Activated T-helper 1 cell treated with anti-CD3 and anti-CD28 coated beads, Interleukin-2, amount 50 U/mL, for 16 hours (primary cell): ENCODE measurements around the gene STARD13.

Source experiments
- DNase-seq, 2 donors: peaks; one replicate each; pipeline ENCODE4 v3.0.0-alpha.2; 2020; ENCODE audit warnings: low read depth in 1 of 2, low spot score in 1 of 2

Gene STARD13

GRCh38 chr13:33153421-33154404 lies 131.8 kb downstream of the STARD13 start:
- DNase-seq = no peak

DNA sequence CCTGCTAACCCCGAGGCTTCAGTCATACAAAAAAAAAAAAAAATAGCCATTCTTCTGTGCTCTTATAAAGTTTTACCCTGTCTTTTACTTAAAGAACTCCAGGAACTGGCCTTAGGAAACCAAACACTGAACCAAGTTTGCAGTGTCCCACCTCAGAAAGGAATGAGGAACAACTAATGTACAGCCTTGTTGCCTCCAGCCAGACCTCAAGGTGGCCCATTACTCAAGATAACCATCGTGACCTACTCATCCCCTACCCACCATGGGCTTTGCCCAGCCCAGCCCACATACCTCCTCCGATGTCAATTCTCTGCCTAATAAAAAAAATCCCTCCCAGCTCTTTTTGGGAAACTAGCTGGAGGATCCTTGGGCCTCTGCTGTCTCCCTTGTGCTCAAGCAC lies 133.2 kb downstream of the STARD13 start:
- no peak for DNase-seq

DNA sequence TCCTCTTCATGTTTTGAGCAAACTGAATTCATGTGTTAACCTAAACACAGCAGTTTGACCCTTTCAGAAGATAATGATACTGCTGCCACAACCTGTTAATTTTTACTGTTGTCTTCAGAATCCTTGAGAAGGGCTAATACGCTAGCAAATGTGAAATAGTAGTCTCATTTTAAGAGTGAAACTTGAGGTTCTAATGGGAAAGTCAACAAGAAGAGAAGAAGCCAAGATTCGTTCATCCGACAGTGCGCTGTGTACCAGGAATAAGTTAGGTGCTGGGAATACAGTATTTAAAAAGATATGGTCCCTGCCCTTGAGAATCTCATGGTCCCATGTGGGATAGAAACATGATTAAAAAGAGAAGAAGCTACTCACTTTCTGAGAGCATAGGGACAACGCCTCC lies 134.9 kb downstream of the STARD13 start:
- no peak for DNase-seq

GRCh38 chr13:33150126-33150525 lies 135.4 kb downstream of the STARD13 start:
- DNase-seq = no peak

DNA sequence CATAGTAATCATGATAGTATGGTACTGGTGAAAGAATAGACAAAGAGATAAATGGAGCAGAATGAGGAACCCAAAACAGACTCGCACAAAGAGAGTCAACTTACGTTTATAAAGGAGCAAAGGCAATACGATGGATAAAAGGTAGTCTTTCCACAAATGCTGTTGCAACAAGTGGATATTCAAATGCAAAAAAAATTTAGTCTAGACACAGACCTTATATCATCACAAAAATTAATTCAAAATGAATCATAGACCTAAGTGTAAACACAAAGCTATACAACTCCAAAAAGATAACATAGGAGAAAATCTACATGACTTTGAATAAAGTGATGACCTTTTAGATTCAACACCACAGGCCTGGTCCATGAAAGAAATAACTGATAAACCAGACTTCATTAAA lies 137.7 kb downstream of the STARD13 start:
- no peak for DNase-seq

DNA sequence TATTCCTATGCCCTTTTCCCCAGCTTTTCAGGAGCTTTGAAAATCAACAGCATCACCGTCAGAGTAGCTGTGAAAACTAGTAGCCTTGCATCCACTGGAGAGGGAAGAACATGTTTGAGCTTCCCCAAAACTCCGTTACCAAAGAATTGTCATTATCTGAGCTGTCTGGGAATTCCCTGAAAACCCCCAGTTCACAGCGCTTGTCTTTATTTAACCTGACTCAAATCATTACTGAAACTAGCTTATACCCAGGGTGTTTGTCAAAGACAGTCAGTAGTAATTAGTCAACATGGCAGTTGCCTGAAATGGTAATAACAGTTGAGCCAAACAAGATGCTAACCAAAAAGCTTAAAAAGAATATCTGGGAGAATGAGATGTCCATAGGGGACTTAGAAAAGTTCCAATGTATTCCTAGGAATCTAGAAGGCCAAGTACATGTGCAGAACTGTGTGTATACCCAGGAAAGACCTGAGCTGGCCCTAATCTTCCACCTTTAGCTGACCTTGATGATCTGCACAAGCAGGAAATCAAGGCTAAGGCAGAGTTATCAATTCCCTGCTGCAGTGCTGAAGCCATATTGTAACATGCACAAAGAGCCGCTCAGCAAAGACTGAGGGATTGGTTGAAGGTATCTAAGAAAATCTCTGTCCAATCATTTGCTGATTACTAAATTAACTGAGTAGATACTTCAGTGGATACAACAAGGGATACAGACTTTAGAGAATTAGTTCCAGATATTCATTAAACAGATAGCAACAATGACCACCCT lies 138.5 kb downstream of the STARD13 start:
- DNase-seq = no peak

DNA sequence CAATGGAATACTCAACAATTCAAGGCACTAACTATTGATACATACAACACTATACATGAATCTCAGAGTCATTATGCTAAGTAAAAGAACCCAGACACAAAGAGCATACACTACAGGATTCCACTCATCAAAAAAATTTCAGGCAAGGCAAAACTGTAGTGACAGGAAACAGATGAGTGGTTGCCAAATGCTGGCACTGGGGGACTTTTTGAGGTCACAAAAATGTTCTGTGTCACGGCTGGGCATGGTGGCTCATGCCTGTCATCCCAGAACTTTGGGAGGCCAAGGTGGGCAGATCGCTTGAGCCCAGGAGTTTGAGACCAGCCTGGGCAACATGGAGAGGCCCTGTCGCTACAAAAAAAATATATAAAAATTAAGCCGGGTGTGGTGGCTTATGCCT lies 139.9 kb downstream of the STARD13 start:
- DNase-seq = no peak

DNA sequence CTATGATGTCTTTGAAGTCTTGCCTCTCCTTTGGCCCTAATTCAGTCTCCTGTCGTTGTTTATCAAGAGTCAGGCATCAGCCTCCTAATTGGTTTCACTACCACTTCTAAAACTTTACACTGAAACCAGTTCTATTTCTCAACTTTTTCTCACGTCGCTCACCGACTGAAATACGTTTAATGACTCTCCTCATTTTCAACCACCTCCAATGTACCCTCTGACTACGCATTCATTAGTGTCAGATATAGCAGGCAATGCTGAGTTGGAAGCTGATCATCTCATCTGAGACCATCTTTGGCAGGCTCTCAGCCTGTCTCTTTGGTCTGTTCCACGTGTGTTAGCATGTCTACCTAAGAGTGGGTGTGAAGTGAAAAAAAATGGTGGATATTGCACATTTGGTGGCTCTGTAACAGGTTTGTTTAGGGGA lies 141.2 kb downstream of the STARD13 start:
- no peak for DNase-seq

DNA sequence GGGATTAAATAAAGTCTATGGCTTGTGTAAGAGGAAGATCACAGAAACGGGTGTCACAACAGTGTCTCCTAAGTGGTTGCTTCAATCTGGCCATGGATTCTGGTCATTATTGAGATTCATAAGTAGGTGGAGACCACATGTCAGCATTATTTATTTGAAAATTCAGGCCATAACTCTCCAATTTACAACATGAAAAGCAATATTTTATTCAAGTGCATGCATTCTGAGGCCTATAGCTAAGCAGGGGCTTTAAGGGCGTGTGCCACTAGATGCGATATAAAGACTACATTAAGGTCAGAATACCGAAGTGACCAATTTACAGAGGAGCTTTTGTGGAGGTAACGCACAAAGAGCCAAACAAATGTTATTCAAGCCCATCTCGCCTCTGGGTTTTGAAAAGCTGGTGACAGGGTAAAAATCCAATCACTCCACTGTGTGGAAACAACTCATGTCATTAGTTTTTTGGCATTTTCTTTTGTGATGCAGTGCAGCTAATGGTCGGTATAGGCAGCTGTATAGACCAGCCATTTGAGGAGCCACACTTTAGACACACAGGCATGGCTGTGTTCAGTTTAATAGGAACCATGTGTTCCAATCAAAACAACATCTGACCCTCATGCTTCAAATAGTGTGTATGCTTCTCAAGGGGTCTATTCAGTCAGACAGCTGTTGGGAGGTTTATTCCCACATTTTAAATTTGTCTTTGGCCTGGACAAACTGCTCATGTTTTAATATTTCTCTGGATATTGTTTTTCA lies 145.6 kb downstream of the STARD13 start:
- DNase-seq = no peak

DNA sequence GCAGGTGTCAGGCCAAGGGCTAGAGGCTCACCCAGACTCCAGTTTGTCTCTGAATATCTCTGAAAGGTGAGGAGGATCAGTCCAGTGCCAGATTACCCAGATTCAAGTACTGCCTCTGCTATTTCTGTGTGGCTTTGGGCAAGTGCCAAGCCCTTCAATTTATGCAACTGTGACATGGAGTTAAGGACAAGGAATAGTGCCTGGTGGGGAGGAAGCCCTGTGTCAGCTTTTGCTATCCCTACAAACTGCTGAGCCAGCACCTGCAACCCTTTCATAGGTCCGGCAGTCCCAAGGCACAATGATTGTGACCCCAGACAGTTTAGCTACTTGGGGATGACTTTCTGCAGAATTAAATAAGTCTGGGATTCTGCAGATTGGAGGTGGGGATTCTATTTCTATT lies 146.4 kb downstream of the STARD13 start:
- DNase-seq = no peak

DNA sequence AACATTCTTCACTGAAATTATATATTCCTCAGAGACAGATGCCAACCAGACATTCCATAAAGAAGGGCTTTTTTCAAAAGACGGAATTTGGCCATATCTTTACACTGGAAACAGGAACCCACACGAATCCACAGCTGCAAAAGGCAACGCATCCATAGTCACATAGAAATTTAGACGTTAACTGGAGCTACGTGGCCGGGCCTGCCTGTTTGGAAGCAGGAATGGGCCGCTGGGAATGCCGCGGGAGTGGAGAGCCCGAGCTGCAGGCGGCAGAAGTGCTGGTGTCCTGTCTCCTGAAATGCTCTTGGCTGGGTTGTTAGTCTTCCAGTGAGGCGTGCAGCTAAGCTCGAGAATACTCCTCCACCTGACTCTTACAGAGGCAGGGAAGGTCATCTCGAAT lies 147.1 kb downstream of the STARD13 start:
- no peak for DNase-seq

DNA sequence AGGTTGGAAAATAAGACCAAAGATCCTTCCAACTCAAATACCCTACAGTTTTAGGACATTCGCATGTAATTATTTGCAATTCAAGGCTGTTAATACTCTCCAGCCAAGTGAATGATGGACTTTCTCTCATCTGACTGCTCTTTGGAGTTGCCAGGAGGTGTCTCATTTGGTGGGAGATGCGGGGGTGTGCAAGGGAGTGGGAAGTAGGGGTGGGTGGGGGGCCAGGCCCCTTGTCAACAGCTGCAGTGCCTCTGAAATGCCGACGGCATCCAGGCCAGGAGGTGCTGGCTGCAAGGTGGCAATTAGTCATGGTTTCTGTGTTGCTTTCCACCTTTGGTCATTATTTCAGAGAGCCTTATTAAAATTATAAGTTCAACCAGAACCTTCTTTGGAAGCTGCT lies 147.8 kb downstream of the STARD13 start:
- DNase-seq = no peak

GRCh38 chr13:33135097-33135496 lies 150.5 kb downstream of the STARD13 start:
- no peak for DNase-seq

- DNase-seq = no peak
Measured at GRCh38 chr13:33134213-33134612, 151.3 kb downstream of the STARD13 start.

DNA sequence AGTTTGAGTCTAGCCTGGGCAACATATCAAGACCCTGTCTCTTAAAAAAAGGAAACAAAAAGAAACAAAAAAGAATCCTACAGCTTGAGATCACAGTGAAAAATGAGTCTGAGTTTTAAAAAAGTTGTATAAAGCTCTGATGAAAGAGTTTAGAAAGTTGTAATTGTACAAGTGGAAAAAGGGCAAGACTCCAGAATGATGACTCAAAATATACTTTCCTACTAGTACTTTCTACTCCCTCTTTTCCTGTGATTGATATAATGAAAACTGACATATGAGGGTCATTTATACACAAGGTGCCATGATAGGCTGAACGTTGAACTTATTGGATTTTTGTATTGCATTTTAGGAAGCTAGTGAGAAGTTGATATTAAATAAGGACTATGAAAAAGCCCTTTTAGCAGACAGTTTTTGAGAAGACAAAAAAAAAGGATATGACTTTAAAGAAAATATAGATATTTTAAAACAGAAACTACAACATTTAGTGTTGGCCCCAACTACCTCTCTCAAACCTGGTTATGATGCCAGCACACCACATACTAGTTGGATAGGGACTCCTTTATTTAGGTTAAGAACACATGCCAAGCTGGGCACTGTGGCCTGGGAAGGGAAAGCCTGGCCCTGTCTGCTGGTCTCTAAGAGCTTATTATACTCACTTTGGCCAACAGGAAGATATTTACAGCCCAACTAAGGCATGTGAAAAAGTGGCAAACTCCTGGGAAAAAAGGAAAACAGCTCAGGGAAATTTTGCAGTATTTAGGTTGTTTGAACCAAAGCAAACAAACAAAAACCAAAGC lies 152.7 kb downstream of the STARD13 start:
- DNase-seq = no peak

DNA sequence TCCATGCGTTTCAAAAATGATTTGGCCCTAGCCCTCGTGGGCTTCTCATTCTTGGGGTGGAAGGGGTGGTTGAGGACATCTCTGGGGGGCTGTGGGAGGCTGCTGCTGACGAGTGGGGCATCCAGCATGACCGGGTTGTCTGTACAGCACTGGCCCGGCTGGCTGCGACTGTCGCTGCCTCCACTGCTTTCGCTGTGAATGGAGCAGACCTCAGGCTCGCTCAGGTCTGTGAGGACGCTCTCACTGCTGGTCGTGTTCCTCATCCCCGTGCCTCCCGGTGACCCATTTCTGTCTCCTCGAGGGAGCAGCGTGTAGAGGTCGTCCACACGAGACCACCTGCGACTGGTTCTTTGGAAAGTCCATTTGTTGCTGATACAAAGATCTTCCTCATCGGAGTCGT lies 155.7 kb downstream of the STARD13 start:
- DNase-seq = no peak

GRCh38 chr13:33129094-33129832 lies 156.3 kb downstream of the STARD13 start:
- no peak for DNase-seq

DNA sequence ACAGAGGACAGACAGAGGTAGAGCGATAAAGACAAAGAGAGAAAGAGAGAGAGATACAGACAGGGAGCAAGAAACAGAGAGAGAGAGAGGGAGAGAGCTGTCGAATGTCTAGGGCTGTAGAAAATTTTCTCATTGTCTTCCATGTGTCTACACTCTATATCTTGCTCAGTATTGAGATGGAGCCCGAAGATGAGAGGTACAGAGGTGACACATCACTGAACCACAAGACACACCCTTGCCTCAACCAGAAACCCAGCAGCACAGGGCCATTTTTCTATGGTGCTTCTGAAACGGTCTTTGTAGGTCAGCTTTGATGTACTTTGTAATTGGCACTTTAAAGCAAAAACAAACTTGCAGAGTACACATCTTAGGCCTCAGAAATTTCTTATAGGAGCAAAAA lies 157.4 kb downstream of the STARD13 start:
- DNase-seq = no peak

DNA sequence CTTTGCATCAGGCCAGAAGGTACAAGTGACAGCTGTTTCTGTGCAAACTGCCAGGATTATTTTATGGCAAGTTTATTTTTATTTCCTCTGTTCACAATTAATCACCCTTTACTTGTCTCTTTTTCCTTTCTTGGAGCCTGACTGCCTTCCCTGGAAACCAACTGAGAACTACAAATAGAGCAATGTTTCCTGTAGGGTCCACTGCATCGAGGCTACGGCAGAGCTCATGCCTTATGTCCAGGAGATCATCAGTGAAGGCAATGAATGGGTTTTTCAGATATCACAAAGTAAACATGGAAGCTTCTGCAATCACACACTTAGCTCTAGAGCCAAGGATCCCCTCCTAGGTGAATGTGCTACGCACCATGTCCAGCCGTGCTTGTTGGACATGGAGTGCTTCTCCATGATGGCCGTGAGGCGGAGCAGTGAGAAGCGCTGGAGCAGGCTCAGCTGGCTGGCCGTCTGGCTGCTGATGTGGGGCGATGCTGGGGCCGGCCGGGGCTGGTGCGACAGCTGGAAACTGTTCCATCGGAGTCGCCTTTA lies 158.5 kb downstream of the STARD13 start:
- no peak for DNase-seq
